Prostate gland (tissue), 2 donors: Measurements from ENCODE around the gene SLC4A3.

Source experiments
- POLR2A ChIP-seq: fragments of 450-650 bp; IDR thresholded peaks from one replicate; pipeline ENCODE4 v1.6.1; 2016; ENCODE audit warnings: antibody characterized with exemption, mild to moderate bottlenecking
- POLR2AphosphoS5 ChIP-seq: sonication (generic); formaldehyde crosslinking; IDR thresholded peaks from one replicate; pipeline ENCODE4 v1.6.1; 2017; ENCODE audit warnings: antibody characterized with exemption
- TF ChIP-seq, protein P1 (sequence below), 4 experiments: fragments of 200-600 bp in 2 of 4; fragments of 450-650 bp in 2 of 4; sonication (generic) in 2 of 4; IDR thresholded peaks; 1 replicate in 3 of 4; 2 replicates in 1 of 4; pipeline ENCODE4 v1.5.1; 2016 to 2019; ENCODE audit warnings: antibody characterized with exemption in 4 of 4, mild to moderate bottlenecking in 2 of 4, moderate library complexity in 2 of 4

DNA sequence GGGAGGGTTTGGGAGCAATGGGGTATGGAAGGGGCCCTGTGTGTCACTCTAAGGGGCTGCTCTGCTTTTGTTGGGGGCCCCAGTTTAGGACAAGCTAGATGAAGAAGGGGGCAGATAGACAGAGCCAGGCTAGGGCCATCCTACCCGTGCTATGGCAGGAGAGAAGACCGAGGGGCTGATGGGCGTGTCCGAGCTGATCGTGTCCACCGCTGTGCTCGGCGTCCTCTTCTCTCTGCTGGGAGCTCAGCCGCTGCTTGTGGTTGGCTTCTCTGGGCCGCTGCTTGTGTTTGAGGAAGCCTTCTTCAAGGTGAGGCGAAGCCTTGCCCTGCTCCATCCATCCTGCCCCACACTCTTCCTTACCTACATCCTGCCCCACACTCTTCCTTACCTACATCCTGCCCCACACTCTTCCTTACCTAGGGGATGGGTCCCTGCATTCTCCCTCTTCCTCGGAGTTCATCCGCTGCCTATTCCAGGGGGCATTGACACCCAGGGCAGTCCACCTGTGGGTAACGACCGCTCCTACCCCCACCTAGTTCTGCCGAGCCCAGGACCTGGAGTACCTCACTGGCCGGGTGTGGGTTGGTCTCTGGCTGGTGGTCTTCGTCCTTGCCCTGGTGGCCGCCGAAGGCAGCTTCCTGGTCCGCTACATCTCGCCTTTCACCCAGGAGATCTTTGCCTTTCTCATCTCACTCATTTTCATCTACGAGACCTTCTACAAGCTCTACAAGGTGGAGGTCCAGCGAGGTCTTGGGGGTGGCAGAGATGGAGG lies 8.9 kb downstream of the SLC4A3 start:
- TF ChIP-seq, protein P1, sequence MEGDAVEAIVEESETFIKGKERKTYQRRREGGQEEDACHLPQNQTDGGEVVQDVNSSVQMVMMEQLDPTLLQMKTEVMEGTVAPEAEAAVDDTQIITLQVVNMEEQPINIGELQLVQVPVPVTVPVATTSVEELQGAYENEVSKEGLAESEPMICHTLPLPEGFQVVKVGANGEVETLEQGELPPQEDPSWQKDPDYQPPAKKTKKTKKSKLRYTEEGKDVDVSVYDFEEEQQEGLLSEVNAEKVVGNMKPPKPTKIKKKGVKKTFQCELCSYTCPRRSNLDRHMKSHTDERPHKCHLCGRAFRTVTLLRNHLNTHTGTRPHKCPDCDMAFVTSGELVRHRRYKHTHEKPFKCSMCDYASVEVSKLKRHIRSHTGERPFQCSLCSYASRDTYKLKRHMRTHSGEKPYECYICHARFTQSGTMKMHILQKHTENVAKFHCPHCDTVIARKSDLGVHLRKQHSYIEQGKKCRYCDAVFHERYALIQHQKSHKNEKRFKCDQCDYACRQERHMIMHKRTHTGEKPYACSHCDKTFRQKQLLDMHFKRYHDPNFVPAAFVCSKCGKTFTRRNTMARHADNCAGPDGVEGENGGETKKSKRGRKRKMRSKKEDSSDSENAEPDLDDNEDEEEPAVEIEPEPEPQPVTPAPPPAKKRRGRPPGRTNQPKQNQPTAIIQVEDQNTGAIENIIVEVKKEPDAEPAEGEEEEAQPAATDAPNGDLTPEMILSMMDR (IDR thresholded peaks at IDR 0.05), result no peak
- TF ChIP-seq POLR2A, result no peak
- no peak for TF ChIP-seq POLR2AphosphoS5
